PC-9 (cell line): ENCODE results near the gene MEF2C.
"Not testable (repeated sequence)": the region's sequence is repeated elsewhere in the genome, so short reads cannot be mapped to it uniquely, and the experiment has no call there.

Experiments
- CTCF ChIP-seq: fragments of 200-600 bp; sonication (generic); conservative IDR thresholded peaks from 2 replicates; pipeline ENCODE4 v1.6.1; 2017; ENCODE audit warnings: mixed run types, antibody characterized with exemption, mild to moderate bottlenecking, moderate library complexity
- EZH2 ChIP-seq: fragments of 200-600 bp; sonication (generic); IDR thresholded peaks from 2 replicates; pipeline ENCODE4 v1.8.0; 2017; ENCODE audit warnings: antibody characterized with exemption, low read depth

- not testable (repeated sequence) for TF ChIP-seq EZH2, CTCF
Observed at GRCh38 chr5:88798933-88799332, 84.1 kb downstream of the MEF2C start.
